GM12878 (cell line): Measurements from ENCODE around the gene TTC16. TPM values are rescaled to one million over a fixed set of nuclear protein-coding genes. Genes with fewer than 3 reads are reported as not detected.

Experiments
- BCL11A ChIP-seq: IDR thresholded peaks from 2 replicates; pipeline ENCODE4 v1.6.1; 2011; ENCODE audit warnings: low read depth, low read length
- CHD1 ChIP-seq: IDR thresholded peaks from 2 replicates; pipeline ENCODE4 v1.6.1; 2012; ENCODE audit warnings: low read depth, low read length, improper control_type of control experiment
- FOXK2 ChIP-seq: fragments of 450-650 bp; IDR thresholded peaks from 2 replicates; pipeline ENCODE4 v1.6.1; 2017; ENCODE audit warnings: mild to moderate bottlenecking, moderate library complexity
- FOXM1 ChIP-seq: IDR thresholded peaks from 2 replicates; pipeline ENCODE4 v1.6.1; 2012; ENCODE audit warnings: low read depth, mild to moderate bottlenecking, inconsistent platforms, low read length, moderate library complexity
- GABPA ChIP-seq: IDR thresholded peaks from 2 replicates; pipeline ENCODE4 v1.6.1; 2014; ENCODE audit warnings: antibody characterized with exemption, low read depth, mild to moderate bottlenecking, inconsistent platforms
- GATAD2B ChIP-seq: fragments of 450-650 bp; conservative IDR thresholded peaks from 2 replicates; pipeline ENCODE4 v1.6.1; 2017; ENCODE audit warnings: low read depth, mild to moderate bottlenecking, moderate library complexity
- HCFC1 ChIP-seq: fragments of 150-350 bp; IDR thresholded peaks from 2 replicates; pipeline ENCODE4 v1.6.1; 2014; ENCODE audit warnings: low read length
- IRF4 ChIP-seq: IDR thresholded peaks from 2 replicates; pipeline ENCODE4 v1.6.1; 2011; ENCODE audit warnings: low read depth, low read length
- MEF2A ChIP-seq: IDR thresholded peaks from 2 replicates; pipeline ENCODE4 v1.6.1; 2011; ENCODE audit warnings: low read depth, mild to moderate bottlenecking, low read length, moderate library complexity; ENCODE audit not compliant: insufficient read depth
- NFIC ChIP-seq: IDR thresholded peaks from 2 replicates; pipeline ENCODE4 v1.6.1; 2012; ENCODE audit warnings: low read depth, mild to moderate bottlenecking, inconsistent platforms, low read length, moderate library complexity
- POLR2AphosphoS2 ChIP-seq: IDR thresholded peaks from 2 replicates; pipeline ENCODE4 v1.6.1; 2011; ENCODE audit warnings: low read depth, mild to moderate bottlenecking, low read length, improper control_type of control experiment, moderate library complexity
- POU2F2 ChIP-seq: IDR thresholded peaks from 3 replicates; pipeline ENCODE4 v1.6.1; 2011; ENCODE audit warnings: low read depth, mild to moderate bottlenecking, low read length, borderline replicate concordance
- RELA ChIP-seq: fragments of 450-650 bp; IDR thresholded peaks from 2 replicates; pipeline ENCODE4 v1.8.0; 2014; ENCODE audit warnings: borderline replicate concordance; ENCODE audit not compliant: partially characterized antibody
- SMAD1 ChIP-seq: fragments of 450-650 bp; IDR thresholded peaks from 2 replicates; pipeline ENCODE4 v1.6.1; 2018; ENCODE audit warnings: mild to moderate bottlenecking, low read depth; ENCODE audit not compliant: partially characterized antibody
- SREBF2 ChIP-seq: IDR thresholded peaks from 2 replicates; pipeline ENCODE4 v1.6.1; 2012; ENCODE audit warnings: mild to moderate bottlenecking, low read length
- SRF ChIP-seq, 2 experiments: IDR thresholded peaks; 2 replicates each; pipeline ENCODE4 v1.6.1; 2011; ENCODE audit warnings: low read depth in 2 of 2, low read length in 2 of 2, mild to moderate bottlenecking in 1 of 2, moderate library complexity in 1 of 2
- STAT1 ChIP-seq: fragments of 450-650 bp; conservative IDR thresholded peaks from 2 replicates; pipeline ENCODE4 v1.6.1; 2014; ENCODE audit warnings: antibody characterized with exemption, mild to moderate bottlenecking
- YY1 ChIP-seq: IDR thresholded peaks from 2 replicates; pipeline ENCODE4 v1.6.1; 2011; ENCODE audit warnings: low read depth, mild to moderate bottlenecking, low read length
- ZNF217 ChIP-seq: fragments of 450-650 bp; IDR thresholded peaks from 2 replicates; pipeline ENCODE4 v1.6.1; 2017; ENCODE audit warnings: antibody characterized with exemption, mild to moderate bottlenecking
- ZNF24 ChIP-seq: fragments of 450-650 bp; IDR thresholded peaks from 2 replicates; pipeline ENCODE4 v1.6.1; 2017; ENCODE audit warnings: antibody characterized with exemption, mild to moderate bottlenecking
- polyA plus RNA-seq, 11 experiments: library from polyadenylated mRNA; depleted of rRNA in 4 of 11; unstranded in 6 of 11; stranded (reverse) in 5 of 11; fragments of >200 nt; fragmentation: Nextera tagmentation in 4 of 11; fragmentation: Illumina TruSeq in 1 of 11; extraction: Ambion mirVana in 4 of 11; extraction: Trizol in 1 of 11; gene quantifications; 1 replicate in 1 of 11; 2 replicates in 10 of 11; pipeline versions ENCODE4 v1.2.1 to v1.2.3, GENCODE V29; 2011 to 2016; ENCODE audit warnings: inconsistent platforms in 2 of 11, missing spikeins in 2 of 11, low read depth in 1 of 11
- total RNA-seq, 4 experiments: library from RNA; depleted of rRNA in 3 of 4; stranded (reverse); fragments of >200 nt in 3 of 4; fragmentation: Illumina TruSeq in 1 of 4; extraction: Trizol in 1 of 4; gene quantifications; 2 replicates each; pipeline versions ENCODE4 v1.2.1 to v1.2.3, GENCODE V29; 2013 to 2021
- TF ChIP-seq, protein P1 (sequence below): fragments of 450-650 bp; IDR thresholded peaks from 2 replicates; pipeline ENCODE4 v1.6.1; 2016; ENCODE audit warnings: mild to moderate bottlenecking
- TF ChIP-seq, protein P2 (sequence below): fragments of 450-650 bp; conservative IDR thresholded peaks from 2 replicates; pipeline ENCODE4 v1.6.1; 2017; ENCODE audit warnings: mild to moderate bottlenecking, moderate library complexity
- TF ChIP-seq, protein P3 (sequence below): fragments of 150-350 bp; IDR thresholded peaks from 2 replicates; pipeline ENCODE4 v1.6.1; 2016; ENCODE audit warnings: low read depth, low read length

The TTC16 gene
- total and polyA plus RNA-seq, 10 of the 15 experiments (the other 5 are each of a cell fraction or from before 2014, with no cell fraction given), result 0.03 TPM; not detected in 9

DNA sequence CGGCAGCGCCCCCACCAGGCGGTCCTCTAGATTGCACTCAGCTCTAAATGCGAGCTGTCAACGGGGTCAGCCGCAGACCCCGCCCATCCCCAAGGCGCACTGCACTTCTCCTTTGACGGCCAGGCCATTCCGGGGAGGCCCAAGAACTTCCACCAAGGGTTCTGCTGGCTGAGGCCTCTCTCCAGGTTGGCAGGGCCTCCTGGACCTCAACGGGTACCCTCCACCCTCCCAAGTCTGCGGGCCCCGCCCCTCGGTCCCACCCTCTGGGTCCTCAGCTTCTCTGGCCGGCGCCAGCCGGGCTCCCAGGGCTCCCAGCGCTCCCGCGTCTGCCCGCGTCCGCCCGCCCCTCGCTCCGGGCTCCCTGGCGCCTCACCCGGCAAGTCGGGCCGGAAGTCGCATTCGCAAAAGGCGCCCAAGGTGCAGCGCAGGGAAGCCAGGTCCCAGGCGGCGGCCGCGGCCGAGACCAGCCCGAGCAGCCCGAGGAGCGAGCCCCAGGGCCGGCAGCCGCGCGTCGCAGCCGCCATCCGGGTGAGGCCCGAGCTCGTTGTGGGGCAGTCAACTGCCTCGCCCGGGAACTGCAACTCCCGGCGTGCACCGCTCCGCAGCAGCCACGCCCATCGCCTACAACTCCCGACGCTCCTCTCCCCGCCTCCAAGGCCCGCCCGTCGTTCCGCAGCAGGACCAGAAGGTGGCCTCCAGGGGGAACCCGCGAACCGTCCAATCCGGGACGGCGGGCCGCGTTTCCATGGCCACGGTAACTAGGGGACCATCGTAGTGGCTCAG, 19.1 kb downstream of the TTC16 start, which contains the start of gene TOR2A (continued):
- peak; percentile 77 for TF ChIP-seq RELA
- TF ChIP-seq, protein P1, sequence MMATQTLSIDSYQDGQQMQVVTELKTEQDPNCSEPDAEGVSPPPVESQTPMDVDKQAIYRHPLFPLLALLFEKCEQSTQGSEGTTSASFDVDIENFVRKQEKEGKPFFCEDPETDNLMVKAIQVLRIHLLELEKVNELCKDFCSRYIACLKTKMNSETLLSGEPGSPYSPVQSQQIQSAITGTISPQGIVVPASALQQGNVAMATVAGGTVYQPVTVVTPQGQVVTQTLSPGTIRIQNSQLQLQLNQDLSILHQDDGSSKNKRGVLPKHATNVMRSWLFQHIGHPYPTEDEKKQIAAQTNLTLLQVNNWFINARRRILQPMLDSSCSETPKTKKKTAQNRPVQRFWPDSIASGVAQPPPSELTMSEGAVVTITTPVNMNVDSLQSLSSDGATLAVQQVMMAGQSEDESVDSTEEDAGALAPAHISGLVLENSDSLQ, result peak; percentile 66
- TF ChIP-seq SMAD1, result no peak
- no peak for TF ChIP-seq ZNF217
- TF ChIP-seq ZNF24, result peak; percentile 54; the same call in 1 of the 2 replicates
- no peak for TF ChIP-seq SREBF2
- TF ChIP-seq FOXM1, result peak; percentile 80
- TF ChIP-seq IRF4, result 0 out of 2 replicates have a peak, but pooled peaks have one; percentile 15
- TF ChIP-seq GATAD2B, result peak; percentile 88
- no peak for TF ChIP-seq NFIC
- TF ChIP-seq MEF2A, result 0 out of 2 replicates have a peak, but pooled peaks have one; percentile 49
- TF ChIP-seq, protein P2, sequence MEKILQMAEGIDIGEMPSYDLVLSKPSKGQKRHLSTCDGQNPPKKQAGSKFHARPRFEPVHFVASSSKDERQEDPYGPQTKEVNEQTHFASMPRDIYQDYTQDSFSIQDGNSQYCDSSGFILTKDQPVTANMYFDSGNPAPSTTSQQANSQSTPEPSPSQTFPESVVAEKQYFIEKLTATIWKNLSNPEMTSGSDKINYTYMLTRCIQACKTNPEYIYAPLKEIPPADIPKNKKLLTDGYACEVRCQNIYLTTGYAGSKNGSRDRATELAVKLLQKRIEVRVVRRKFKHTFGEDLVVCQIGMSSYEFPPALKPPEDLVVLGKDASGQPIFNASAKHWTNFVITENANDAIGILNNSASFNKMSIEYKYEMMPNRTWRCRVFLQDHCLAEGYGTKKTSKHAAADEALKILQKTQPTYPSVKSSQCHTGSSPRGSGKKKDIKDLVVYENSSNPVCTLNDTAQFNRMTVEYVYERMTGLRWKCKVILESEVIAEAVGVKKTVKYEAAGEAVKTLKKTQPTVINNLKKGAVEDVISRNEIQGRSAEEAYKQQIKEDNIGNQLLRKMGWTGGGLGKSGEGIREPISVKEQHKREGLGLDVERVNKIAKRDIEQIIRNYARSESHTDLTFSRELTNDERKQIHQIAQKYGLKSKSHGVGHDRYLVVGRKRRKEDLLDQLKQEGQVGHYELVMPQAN, result peak; percentile 93
- TF ChIP-seq HCFC1, result peak; percentile 96
- TF ChIP-seq STAT1, result peak; percentile 98
- no peak for TF ChIP-seq CHD1
- TF ChIP-seq POLR2AphosphoS2, result no peak
- TF ChIP-seq FOXK2, result 0 out of 2 replicates have a peak, but pooled peaks have one; percentile 33
- peak; percentile 83 for TF ChIP-seq YY1
- TF ChIP-seq POU2F2, result peak; percentile 59; the same call in 1 of the 3 replicates
- TF ChIP-seq GABPA, result no peak
- TF ChIP-seq BCL11A, result no peak
- TF ChIP-seq SRF (IDR thresholded peaks at IDR 0.05; ENCODE audit: low read depth in 2 of 2, low read length in 2 of 2), result 0 out of 4 replicates have a peak, but pooled peaks of 1 of the 2 experiments have one; percentile 14
- TF ChIP-seq, protein P3, sequence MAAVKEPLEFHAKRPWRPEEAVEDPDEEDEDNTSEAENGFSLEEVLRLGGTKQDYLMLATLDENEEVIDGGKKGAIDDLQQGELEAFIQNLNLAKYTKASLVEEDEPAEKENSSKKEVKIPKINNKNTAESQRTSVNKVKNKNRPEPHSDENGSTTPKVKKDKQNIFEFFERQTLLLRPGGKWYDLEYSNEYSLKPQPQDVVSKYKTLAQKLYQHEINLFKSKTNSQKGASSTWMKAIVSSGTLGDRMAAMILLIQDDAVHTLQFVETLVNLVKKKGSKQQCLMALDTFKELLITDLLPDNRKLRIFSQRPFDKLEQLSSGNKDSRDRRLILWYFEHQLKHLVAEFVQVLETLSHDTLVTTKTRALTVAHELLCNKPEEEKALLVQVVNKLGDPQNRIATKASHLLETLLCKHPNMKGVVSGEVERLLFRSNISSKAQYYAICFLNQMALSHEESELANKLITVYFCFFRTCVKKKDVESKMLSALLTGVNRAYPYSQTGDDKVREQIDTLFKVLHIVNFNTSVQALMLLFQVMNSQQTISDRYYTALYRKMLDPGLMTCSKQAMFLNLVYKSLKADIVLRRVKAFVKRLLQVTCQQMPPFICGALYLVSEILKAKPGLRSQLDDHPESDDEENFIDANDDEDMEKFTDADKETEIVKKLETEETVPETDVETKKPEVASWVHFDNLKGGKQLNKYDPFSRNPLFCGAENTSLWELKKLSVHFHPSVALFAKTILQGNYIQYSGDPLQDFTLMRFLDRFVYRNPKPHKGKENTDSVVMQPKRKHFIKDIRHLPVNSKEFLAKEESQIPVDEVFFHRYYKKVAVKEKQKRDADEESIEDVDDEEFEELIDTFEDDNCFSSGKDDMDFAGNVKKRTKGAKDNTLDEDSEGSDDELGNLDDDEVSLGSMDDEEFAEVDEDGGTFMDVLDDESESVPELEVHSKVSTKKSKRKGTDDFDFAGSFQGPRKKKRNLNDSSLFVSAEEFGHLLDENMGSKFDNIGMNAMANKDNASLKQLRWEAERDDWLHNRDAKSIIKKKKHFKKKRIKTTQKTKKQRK, result no peak
